Activated T-helper 1 cell treated with anti-CD3 and anti-CD28 coated beads, Interleukin-12 subunit alpha, Interleukin-12 subunit beta, Interleukin-2, Interleukin-4 antibody, amounts not matched to agents 30 ng/mL and 10 ng/mL and 1 ng/mL, durations not matched to agents 14 hours and 24 hours and 36 hours (primary cell): Measurements from ENCODE around the gene TBXA2R. TPM values are rescaled to one million over a fixed set of nuclear protein-coding genes. Genes with fewer than 3 reads are reported as not detected.
"Not testable (repeated sequence)": the region's sequence is repeated elsewhere in the genome, so short reads cannot be mapped to it uniquely, and the experiment has no call there.

ENCODE experiments used
- DNase-seq: peaks from one replicate; pipeline ENCODE4 v3.0.0; 2021; ENCODE audit warnings: low spot score
- H3K27ac Mint-ChIP-seq: one replicate; pipeline ENCODE4 v1.8.0; 2021; ENCODE audit warnings: mild to moderate bottlenecking, mixed read lengths
- H3K27me3 Mint-ChIP-seq: one replicate; pipeline ENCODE4 v1.8.0; 2022; ENCODE audit warnings: mild to moderate bottlenecking, moderate library complexity, mixed read lengths; ENCODE audit not compliant: insufficient read depth
- H3K36me3 Mint-ChIP-seq: one replicate; pipeline ENCODE4 v1.8.0; 2021; ENCODE audit warnings: low read depth, mixed read lengths
- H3K4me1 Mint-ChIP-seq: one replicate; pipeline ENCODE4 v1.8.0; 2021; ENCODE audit warnings: low read depth, mixed read lengths
- H3K4me3 Mint-ChIP-seq: one replicate; pipeline ENCODE4 v1.8.0; 2021; ENCODE audit warnings: mild to moderate bottlenecking, moderate library complexity, mixed read lengths
- H3K9me3 Mint-ChIP-seq: one replicate; pipeline ENCODE4 v1.8.0; 2021; ENCODE audit warnings: mixed read lengths
- intact Hi-C: fragments of 100-400 bp; cut with micrococcal nuclease; formaldehyde crosslinking; loops from one replicate; pipeline ENCODE4 v1.15.1; 2024
- total RNA-seq: library from RNA; stranded (reverse); gene quantifications from 2 replicates; pipeline ENCODE4 v1.2.3, GENCODE V29; 2022

Gene TBXA2R
- 0.47 and 1.0 TPM in 2 replicates for total RNA-seq

DNA sequence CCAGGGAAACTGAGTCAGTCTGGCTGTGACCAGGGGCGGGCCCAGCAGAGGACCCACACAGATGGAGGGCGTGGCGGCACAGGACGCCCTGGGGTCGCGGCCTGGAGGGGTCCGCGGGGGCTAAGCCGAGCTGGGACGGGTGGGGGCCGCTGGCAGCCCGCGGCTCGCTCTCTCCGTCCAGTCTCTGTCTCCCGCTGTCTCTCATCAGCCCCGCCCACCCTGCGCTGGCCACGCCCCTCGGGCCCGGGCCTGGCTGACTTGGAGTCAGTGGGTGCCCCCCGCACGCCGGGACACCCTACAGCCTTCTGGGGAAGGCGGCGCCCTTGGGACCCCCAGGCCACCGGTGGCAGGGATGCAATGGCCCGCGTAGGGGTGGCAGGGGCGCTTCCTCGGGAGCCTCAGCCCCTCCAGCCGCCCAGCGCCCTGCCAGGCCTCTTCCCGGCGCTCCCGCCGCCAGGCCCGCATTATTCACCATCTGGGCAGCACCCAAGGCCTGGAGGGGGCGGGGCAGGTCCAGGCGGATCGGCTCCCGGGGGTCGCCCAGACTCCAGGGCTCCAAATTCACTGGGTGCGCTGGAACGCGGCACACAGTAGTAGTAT lies at the start of gene TBXA2R:
Gene TBXA2R, minus strand, starts transcription at position 186 of the 600 bp plus-strand sequence. CDS start 6,241 bp downstream, outside the sequence.
- intact Hi-C loops: no loop called here
- DNase-seq: peak; percentile 26
- Mint-ChIP-seq H3K36me3 (peaks cover 2% of the 10 kb centered on the region), H3K9me3 (no peaks in the 10 kb centered on the region), H3K27me3 (peaks cover 2% of the 10 kb centered on the region), H3K4me1 (peaks cover 5% of the 10 kb centered on the region), H3K27ac (no peak within 1 kb of the TSS), H3K4me3 (no peak within 1 kb of the TSS)

DNA sequence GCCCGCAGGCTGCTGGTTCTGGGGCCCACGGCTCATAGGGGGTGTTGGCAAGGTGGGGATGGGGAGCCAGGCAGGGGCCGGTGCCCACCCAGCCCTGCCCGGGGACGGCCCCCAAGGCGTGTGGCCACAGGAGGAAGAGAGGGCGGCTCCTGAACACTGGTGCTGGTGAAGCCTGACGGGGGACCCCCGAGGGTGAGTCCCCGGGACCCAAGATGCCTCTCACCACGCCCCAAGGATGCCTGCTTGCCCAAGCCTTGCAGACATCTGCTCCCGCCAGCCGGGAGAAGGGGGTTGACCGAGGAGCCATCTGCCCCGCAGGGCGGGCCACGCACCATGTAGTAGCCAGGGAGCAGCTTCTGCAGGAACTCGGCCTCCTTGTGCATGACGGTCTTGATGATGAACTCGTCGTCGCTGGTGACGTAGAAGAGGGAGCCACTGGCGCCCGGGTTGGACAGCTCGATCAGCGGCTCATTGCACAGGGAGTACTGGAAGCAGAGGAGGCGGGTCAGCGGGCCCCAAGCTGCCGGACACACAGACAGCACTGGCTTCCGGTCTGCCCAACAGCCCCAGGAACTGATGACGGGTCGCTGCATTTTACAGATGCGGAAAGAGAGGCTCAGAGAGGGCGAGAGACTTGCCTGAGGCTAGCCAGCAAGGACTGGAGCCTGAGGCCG lies 49.5 kb upstream of the TBXA2R start:
- Mint-ChIP-seq H3K27ac (no peak overlapping the region), H3K4me3 (no peak overlapping the region), H3K9me3 (no peaks in the 10 kb centered on the region), H3K27me3 (no peaks in the 10 kb centered on the region), H3K36me3 (peaks cover 6% of the 10 kb centered on the region), H3K4me1 (no peaks in the 10 kb centered on the region)
- no peak for DNase-seq
- intact Hi-C loops: no loop called here

GRCh38 chr19:3655402-3656072 lies 48.9 kb upstream of the TBXA2R start:
- peaks cover 6% of the 10 kb centered on the region for H3K36me3 Mint-ChIP-seq
- no peaks in the 10 kb centered on the region for H3K4me1 Mint-ChIP-seq
- no peak overlapping the region for H3K4me3 Mint-ChIP-seq
- no peak for DNase-seq
- H3K27me3 Mint-ChIP-seq: no peaks in the 10 kb centered on the region
- no peaks in the 10 kb centered on the region for H3K9me3 Mint-ChIP-seq
- intact Hi-C loops: no loop called here
- H3K27ac Mint-ChIP-seq: no peak overlapping the region

DNA sequence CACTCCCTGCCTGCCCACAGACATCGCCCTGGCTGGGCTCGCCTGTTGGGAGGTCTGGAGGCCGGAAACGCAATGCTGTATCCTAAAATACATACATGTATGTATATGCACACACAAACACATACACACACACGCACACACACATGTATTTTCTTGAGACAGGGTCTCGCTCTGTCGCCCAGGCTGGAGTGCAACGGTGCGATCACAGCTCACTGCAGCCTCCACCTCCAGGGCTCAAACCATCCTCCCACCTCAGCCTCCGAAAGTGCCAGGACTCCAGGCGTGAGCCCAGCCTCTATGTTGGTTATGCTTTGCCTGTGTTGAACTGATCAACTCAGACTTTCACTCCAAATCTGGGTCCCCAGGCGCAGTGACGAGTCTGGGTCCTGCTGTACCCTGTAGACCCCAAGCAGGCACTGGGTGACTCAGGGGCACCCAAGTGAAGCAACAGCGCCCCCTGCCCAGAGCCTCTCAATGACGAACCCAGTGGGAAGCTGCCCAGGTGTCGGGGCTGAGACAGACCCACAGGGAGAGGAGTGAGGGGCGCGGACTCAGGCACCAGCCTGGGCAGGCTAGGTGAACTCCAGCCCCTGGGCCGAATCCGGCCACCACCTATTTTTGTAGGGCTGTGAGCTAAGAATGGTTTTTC lies 47.3 kb upstream of the TBXA2R start:
- H3K4me1 Mint-ChIP-seq: no peaks in the 10 kb centered on the region
- DNase-seq: no peak
- no peak overlapping the region for H3K27ac Mint-ChIP-seq
- intact Hi-C loops: no loop called here
- no peaks in the 10 kb centered on the region for H3K27me3 Mint-ChIP-seq
- H3K4me3 Mint-ChIP-seq: no peak overlapping the region
- H3K9me3 Mint-ChIP-seq: no peaks in the 10 kb centered on the region
- peaks cover 6% of the 10 kb centered on the region for H3K36me3 Mint-ChIP-seq

- Mint-ChIP-seq H3K27ac (no peak overlapping the region), H3K4me1 (no peaks in the 10 kb centered on the region), H3K4me3 (no peak overlapping the region), H3K9me3 (no peaks in the 10 kb centered on the region), H3K27me3 (no peaks in the 10 kb centered on the region), H3K36me3 (peaks cover 6% of the 10 kb centered on the region)
- intact Hi-C loops: no loop called here
- DNase-seq: no peak
Measured at GRCh38 chr19:3653081-3653795, 46.6 kb upstream of the TBXA2R start.

DNA sequence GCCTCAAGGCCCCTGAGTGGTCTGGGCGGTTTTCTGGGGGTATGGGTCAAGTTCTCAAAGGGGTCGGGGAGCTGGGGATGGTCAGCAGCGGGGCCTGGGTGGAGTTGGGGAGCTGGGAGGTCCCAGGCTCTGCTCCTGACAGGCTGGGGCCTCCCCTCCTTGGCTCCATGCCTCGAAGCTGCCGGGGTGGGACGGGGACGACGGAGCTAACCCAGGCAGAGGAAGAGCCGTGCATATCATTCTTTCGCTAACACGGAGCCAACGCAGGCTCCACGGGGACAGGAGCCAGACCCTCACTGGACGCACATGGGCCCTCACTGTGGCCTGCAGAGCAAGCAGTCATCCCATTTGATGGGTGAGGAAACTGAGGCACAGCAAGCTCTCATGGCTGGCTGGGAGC lies 45.7 kb upstream of the TBXA2R start:
- H3K27ac Mint-ChIP-seq: no peak overlapping the region
- intact Hi-C loops: no loop called here
- no peaks in the 10 kb centered on the region for H3K9me3 Mint-ChIP-seq
- H3K36me3 Mint-ChIP-seq: peaks cover 6% of the 10 kb centered on the region
- H3K4me1 Mint-ChIP-seq: no peaks in the 10 kb centered on the region
- H3K27me3 Mint-ChIP-seq: no peaks in the 10 kb centered on the region
- no peak for DNase-seq
- no peak overlapping the region for H3K4me3 Mint-ChIP-seq

DNA sequence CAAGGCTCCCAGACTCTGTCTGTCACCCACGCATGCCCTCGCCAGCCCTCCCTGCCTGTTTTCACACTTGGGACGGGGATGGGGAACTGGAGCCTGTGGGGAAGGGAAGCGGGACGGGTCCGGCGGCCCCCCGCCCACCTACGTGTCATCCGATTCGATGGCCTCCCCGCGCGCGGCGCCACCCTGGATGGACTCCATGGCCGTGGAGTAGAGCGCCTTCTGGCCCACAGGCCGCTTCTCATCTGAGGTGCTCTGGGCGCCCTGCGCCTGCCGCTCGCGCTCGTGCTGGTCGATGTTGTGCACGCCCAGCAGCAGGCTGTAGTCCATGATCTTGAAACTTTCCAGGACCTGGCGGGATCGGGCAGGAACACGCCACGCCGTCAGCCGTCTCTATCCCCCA lies 45.0 kb upstream of the TBXA2R start:
- no peak for DNase-seq
- Mint-ChIP-seq H3K27ac (no peak overlapping the region), H3K27me3 (no peaks in the 10 kb centered on the region), H3K36me3 (peaks cover 3% of the 10 kb centered on the region), H3K4me3 (no peak overlapping the region), H3K4me1 (no peaks in the 10 kb centered on the region), H3K9me3 (no peaks in the 10 kb centered on the region)
- intact Hi-C loops: no loop called here

DNA sequence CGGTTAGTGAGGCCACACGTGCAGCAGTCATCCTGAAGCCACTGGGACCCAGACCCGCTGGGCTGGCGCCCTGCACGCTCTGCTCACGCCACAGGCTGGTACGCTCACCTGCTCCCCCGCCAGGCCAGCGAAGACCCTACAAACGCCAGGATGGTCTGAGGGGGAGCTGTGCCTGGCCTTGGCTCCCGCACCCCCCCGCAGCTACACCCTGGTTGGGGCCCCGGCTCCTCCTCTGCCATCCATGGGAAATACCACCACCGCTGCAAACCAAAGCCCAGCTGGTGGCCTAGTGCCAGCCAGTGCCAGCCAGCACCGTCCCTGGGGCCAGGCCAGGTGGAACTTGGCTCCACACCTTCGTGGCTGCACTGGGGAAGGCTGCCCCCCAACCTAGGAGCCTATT lies 43.2 kb upstream of the TBXA2R start:
- DNase-seq: no peak
- H3K9me3 Mint-ChIP-seq: no peaks in the 10 kb centered on the region
- no peak overlapping the region for H3K27ac Mint-ChIP-seq
- H3K4me3 Mint-ChIP-seq: no peak overlapping the region
- no peaks in the 10 kb centered on the region for H3K4me1 Mint-ChIP-seq
- H3K36me3 Mint-ChIP-seq: peaks cover 3% of the 10 kb centered on the region
- intact Hi-C loops: no loop called here
- H3K27me3 Mint-ChIP-seq: no peaks in the 10 kb centered on the region

DNA sequence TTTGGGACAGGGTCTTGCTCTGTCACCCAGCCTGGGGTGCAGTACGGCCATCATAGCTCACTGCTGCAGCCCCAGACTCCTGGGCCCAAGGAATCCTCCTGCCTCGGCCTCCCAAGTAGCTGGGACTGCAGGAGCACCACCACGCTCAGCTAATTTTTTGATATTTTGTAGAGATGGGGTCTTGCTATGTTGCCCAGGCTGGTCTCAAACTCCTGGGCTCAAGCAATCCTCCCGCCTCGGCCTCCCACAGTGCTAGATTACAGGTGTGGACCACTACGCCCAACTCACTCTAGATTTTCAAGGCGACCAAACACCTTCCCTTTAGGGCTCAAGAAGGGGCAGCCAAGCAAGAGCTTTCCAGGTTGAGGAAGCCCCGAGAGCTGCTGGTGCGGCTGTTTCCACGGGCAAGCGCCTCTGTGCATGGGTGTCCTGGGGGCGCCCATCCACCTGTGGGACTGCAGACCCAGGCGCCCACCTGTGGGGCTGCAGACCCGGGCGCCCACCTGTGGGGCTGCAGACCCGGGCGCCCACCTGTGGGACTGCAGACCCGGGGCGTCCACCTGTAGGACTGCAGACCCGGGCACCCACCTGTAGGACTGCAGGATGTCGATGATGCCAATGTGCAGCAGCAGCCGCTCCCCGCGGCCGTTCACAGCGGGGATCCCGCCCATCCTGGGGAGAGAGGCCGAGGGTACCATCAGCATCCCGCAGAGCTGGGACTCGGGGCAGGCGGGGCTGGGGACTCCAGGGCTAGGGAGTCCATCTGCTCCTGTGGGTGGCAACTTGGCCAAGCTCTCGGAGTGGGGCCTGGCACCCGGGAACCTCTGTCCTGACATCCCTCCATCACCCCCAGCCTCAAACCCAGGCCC lies 41.6 kb upstream of the TBXA2R start:
- no peak for DNase-seq
- no peaks in the 10 kb centered on the region for H3K4me1 Mint-ChIP-seq
- H3K9me3 Mint-ChIP-seq: no peaks in the 10 kb centered on the region
- H3K27me3 Mint-ChIP-seq: no peaks in the 10 kb centered on the region
- intact Hi-C loops: no loop called here
- no peak overlapping the region for H3K27ac Mint-ChIP-seq
- H3K36me3 Mint-ChIP-seq: peaks cover 3% of the 10 kb centered on the region
- H3K4me3 Mint-ChIP-seq: no peak overlapping the region

DNA sequence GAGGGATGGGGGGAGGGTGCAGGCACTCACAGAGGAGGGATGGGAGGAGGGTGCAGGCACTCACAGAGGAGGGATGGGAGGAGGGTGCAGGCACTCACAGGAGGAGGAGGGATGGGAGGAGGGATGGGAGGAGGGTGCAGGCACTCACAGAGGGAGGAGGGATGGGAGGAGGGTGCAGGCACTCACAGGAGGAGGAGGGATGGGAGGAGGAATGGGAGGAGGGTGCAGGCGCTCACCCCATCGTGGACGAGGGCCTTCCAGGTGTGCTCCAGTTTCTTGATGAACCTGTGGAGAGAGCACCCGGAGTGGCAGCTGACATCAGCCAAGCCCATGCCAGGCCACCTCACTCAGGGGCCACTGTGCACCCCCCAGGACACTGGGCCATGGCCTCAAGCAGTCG lies 40.4 kb upstream of the TBXA2R start:
- H3K36me3 Mint-ChIP-seq, H3K4me3 Mint-ChIP-seq, H3K27ac Mint-ChIP-seq, H3K27me3 Mint-ChIP-seq, H3K4me1 Mint-ChIP-seq, DNase-seq, H3K9me3 Mint-ChIP-seq, intact Hi-C loops: not testable (repeated sequence)

DNA sequence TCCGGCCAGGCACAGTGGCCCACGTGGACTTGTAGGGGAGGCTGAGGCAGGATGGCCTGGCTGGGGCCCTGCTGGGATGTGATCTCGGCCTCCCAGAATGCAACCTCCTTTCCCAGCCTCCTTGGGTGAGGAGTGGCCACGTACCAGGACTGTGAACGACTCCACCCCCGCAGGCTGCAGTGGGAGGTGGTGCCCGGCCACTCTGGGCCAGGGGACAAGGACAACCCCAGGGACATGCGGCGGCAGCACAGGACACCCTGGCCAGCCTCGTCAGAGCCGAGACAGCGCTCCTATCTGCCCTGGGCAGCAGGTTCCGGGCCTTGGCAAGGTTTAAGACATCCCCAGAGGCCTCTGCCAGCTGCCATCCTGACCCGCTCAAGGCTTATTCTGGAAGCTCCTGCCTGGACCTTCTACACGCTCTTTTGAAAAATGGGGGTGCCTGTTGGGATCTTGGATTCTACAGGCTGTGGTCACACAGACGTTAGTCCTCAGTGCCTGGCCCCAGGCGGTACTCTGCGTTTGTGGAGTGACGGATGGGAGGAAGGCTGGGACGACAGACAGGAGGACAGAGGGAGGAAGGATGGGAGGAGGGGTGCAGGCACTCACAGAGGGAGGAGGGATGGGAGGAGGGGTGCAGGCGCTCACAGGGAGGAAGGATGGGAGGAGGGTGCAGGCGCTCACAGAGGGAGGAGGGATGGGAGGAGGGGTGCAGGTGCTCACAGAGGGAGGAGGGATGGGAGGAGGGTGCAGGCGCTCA lies 39.8 kb upstream of the TBXA2R start:
- peaks cover 3% of the 10 kb centered on the region for H3K36me3 Mint-ChIP-seq
- H3K4me3 Mint-ChIP-seq: no peak overlapping the region
- no peaks in the 10 kb centered on the region for H3K4me1 Mint-ChIP-seq
- intact Hi-C loops: no loop called here
- no peak for DNase-seq
- no peak overlapping the region for H3K27ac Mint-ChIP-seq
- H3K27me3 Mint-ChIP-seq: no peaks in the 10 kb centered on the region
- H3K9me3 Mint-ChIP-seq: no peaks in the 10 kb centered on the region
